IgD-negative memory B cell (primary cell): ENCODE results near the gene AMZ1. TPM values are rescaled to one million over a fixed set of nuclear protein-coding genes. Genes with fewer than 3 reads are reported as not detected.

Experiments
- H3K27ac Mint-ChIP-seq, 3 donors: one replicate each; pipeline ENCODE4 v1.8.0; 2020 to 2022; ENCODE audit warnings: mild to moderate bottlenecking in 3 of 3, mixed read lengths in 3 of 3, moderate library complexity in 1 of 3
- H3K27me3 Mint-ChIP-seq: one replicate; pipeline ENCODE4 v1.8.0; 2021; ENCODE audit warnings: mixed read lengths
- H3K36me3 Mint-ChIP-seq: one replicate; pipeline ENCODE4 v1.8.0; 2020; ENCODE audit warnings: mild to moderate bottlenecking, mixed read lengths
- H3K4me1 Mint-ChIP-seq, 3 donors: one replicate each; pipeline ENCODE4 v1.8.0; 2020 to 2022; ENCODE audit warnings: mixed read lengths in 3 of 3, mild to moderate bottlenecking in 1 of 3
- H3K4me3 Mint-ChIP-seq, 4 donors: one replicate each; pipeline ENCODE4 v1.8.0; 2020 to 2022; ENCODE audit warnings: mild to moderate bottlenecking in 4 of 4, mixed read lengths in 4 of 4, moderate library complexity in 3 of 4
- H3K9me3 Mint-ChIP-seq, 3 donors: one replicate each; pipeline ENCODE4 v1.8.0; 2020 to 2021; ENCODE audit warnings: mixed read lengths in 3 of 3, mild to moderate bottlenecking in 1 of 3
- polyA plus RNA-seq: library from polyadenylated mRNA; unstranded; fragments of 300-500 nt; fragmentation: Illumina TruSeq; gene quantifications from one replicate; pipeline ENCODE4 v1.2.3, GENCODE V29; 2021

AMZ1 gene
- polyA plus RNA-seq, 1 donor from 2014 or later = 1.9 TPM

DNA sequence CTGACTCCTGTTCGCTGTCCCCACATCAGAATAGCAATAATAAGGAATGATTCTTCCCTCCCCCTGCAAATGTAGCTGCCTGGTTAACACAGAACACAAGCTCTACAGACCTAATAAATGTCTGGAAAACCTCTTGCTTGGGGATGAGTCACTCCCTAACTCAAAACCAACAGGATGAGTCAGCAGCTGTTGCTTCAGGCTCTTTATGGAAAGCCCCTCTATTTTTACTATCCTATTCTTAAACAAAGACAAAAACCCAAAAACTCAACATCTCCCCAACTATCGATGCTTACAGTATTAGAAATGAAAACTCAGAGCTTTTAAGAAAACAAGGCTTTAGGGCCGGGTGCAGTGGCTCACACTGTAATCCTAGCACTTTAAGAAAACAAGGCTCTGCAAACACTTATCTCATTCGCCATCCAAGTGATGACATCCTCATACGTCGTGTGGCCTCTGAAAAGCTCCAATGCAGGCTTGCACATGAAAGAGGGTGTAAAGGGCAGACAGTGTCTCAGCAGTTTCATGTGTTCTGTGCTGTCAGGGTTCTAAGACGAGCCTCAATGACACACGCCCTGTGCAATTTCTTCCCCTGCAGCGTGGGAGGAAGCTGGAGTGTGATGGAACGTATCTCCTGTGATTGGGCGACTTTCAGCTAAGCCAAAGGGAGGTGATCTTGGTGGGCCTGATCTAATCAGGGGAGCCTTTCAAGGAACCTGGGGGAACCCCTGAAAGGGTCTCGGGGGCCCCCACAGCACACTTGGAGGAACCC lies 70.1 kb downstream of the AMZ1 start:
- Mint-ChIP-seq H3K36me3 (peaks cover 16% of the 10 kb centered on the region), H3K9me3 (peaks cover 0 to 4% (median 0%) of the 10 kb centered on the region in 3 donors), H3K27me3 (no peaks in the 10 kb centered on the region), H3K4me3 (no peak overlapping the region), H3K4me1 (peaks cover 23 to 31% (median 27%) of the 10 kb centered on the region in 3 donors), H3K27ac (peak overlapping the region in 1 of 3 donors; percentile 63)

DNA sequence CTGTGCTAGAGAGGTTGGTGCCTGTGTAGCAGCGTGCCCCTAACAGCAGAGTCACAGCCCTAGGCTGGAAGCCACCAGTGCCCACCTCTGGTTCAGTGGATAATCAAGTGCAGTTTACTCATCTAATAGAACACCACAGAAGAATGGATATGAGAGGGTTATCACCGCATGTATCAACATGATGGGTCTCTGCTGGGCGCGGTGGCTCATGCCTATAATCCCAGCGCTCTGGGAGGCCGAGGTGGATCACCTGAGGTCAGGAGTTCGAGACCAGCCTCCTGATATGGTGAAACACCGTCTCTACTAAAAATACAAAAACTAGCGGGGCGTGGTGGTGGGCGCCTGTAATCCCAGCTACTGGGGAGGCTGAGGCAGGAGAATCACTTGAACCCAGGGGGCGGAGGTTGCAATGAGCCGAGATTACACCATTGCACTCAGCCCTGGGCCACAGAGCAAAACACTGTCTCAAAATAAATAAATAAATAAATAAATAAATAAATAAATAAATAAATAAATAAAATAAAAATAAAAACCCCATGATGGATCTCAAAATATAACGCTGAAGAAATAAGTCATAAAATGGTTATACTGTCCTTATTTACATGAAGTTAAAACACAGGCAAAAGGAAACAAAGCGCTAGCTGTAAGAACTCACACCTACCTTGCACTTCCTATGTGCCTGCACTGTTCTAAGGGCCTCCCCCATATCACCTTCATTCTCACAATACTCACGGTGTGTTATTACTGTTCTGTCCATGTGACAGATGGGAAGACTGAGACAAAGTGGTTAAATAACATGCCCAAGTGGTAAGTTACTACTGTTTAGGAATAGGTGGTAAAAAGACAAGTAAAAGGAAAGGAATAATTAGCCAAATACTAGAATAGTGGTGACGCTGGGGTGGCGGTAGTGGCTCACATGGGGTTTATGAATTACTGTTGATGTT lies 70.9 kb downstream of the AMZ1 start:
- H3K36me3 Mint-ChIP-seq = peaks cover 16% of the 10 kb centered on the region
- peaks cover 0 to 4% (median 0%) of the 10 kb centered on the region in 3 donors for H3K9me3 Mint-ChIP-seq
- H3K4me1 Mint-ChIP-seq = peaks cover 23 to 31% (median 27%) of the 10 kb centered on the region in 3 donors
- no peaks in the 10 kb centered on the region for H3K27me3 Mint-ChIP-seq
- H3K27ac Mint-ChIP-seq = peak overlapping the region; percentile 3 to 63 (median 6)
- H3K4me3 Mint-ChIP-seq = no peak overlapping the region

DNA sequence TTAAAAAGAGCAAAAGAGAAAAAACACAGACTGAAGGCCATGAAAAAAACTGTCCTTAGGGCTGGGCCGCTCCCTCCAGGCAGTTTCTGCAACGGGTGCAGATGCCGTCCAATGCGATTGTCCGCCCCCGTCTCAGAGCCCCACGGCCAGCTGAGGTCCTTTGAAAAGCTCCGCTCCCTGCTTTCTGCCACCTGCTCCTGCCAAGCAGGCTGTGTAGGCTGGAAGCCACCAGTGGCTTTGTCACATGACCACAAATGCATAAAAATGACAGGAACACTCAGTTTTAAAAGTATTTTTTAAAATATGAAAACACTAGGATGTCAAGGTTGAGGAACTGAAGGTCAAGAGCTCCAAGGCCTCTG lies 71.7 kb downstream of the AMZ1 start:
- H3K27me3 Mint-ChIP-seq = no peaks in the 10 kb centered on the region
- H3K27ac Mint-ChIP-seq = no peak overlapping the region
- peaks cover 23 to 31% (median 27%) of the 10 kb centered on the region in 3 donors for H3K4me1 Mint-ChIP-seq
- H3K4me3 Mint-ChIP-seq = peak overlapping the region in 1 of 4 donors; percentile 16
- peaks cover 14% of the 10 kb centered on the region for H3K36me3 Mint-ChIP-seq
- H3K9me3 Mint-ChIP-seq = peaks cover 0 to 4% (median 0%) of the 10 kb centered on the region in 3 donors

DNA sequence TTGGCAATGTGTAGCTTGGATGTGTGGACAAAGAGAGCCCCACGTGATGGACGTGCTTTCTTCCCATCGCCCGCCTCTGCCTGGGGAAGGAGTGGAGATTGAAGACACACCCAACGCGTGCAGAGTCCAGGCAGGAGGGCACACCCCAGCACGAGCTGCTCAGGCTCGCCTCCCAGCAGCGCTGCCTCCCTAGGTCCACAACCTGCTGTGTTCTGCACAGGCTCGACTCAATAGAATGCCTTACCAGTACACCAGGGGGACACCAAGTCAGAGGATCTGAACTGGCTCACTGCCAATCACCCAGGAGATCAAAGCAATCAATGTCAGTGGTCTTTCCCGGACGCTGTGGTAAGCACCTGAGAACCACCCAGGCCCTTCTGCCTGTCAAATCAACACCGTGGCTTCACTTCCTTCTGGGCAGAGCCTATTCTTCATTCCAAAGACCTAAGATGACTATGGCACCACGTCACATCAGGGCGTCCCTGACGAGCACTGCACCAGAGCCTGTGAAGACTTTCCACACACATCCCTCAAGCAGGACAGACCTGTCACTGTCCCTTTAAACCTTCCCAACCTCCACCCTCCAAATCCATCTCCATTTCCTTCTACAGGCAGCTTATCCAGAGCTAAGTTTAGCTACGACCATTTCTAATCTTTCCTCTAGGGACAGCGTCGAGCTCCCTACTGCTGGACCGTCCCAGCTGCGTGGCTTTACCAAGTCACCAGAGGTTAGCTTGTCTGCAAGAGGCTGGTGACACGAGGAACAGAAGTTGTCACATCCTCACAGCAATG lies 72.3 kb downstream of the AMZ1 start:
- H3K27me3 Mint-ChIP-seq = no peaks in the 10 kb centered on the region
- H3K4me1 Mint-ChIP-seq = peaks cover 23 to 31% (median 27%) of the 10 kb centered on the region in 3 donors
- H3K9me3 Mint-ChIP-seq = peaks cover 0 to under 1% (median 0%) of the 10 kb centered on the region in 3 donors
- peak overlapping the region in 1 of 3 donors; percentile 46 for H3K27ac Mint-ChIP-seq
- H3K4me3 Mint-ChIP-seq = peak overlapping the region in 1 of 4 donors; percentile 64
- peaks cover 8% of the 10 kb centered on the region for H3K36me3 Mint-ChIP-seq

DNA sequence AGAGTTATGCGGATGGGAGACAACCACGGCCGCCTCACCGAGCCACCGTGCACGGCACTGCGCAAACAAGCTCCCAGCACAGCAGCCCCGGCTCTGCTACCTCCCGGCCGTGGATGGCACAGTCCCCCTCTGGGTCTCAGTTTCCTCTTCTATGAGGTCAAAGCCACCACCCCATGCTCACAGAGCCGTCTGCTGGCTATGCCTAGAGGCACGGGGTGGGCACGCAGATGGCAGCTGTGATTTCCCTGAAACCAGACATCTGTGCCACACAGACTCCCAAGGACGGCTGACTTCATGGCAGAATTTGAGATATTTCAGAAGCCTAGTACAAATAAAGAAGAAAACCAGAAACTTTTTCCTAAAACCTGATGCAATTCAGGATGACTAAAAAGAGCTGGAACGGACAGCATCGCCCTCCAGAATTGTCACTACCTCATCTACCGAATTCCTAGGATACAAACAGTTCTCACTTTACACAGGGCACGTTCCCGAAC lies 73.2 kb downstream of the AMZ1 start:
- no peak overlapping the region for H3K4me3 Mint-ChIP-seq
- no peak overlapping the region for H3K27ac Mint-ChIP-seq
- no peaks in the 10 kb centered on the region for H3K9me3 Mint-ChIP-seq
- peaks cover 23 to 29% (median 28%) of the 10 kb centered on the region in 3 donors for H3K4me1 Mint-ChIP-seq
- no peaks in the 10 kb centered on the region for H3K27me3 Mint-ChIP-seq
- H3K36me3 Mint-ChIP-seq = peaks cover 8% of the 10 kb centered on the region

DNA sequence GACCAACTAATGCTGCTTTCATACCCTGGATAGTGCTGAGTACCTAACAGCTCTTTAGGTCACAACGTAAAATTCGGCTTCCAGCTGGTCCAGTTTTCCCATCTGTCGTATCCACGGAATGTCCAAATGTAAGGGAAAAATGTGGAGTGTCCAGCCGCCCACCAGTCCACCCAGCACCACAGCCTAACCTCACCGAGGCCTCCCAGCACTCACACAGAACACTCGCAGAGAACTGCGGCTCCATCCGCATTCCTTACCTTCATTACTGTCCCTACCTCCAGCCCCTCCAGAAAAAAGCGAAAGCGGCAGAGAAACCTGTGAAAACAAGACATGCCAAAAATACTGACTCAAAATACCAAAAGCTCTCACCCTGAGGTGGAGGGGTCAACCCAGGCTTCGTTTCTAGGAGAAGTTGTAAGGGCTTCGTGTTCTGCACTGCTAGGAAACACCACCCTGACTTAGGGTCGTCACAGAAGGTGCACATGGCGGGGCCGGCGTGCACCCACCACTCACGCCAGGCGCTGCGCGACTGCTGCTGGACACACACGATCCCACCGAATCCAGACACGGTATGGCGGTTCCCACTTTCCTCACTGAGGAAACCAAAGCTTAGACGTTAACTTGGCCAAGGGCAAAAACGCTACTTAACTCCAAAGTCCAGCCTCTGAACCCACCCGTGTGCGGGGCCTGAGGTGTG lies 73.9 kb downstream of the AMZ1 start:
- Mint-ChIP-seq H3K4me1 (peaks cover 23 to 29% (median 27%) of the 10 kb centered on the region in 3 donors), H3K27me3 (no peaks in the 10 kb centered on the region), H3K27ac (peak overlapping the region in 1 of 3 donors; percentile 18), H3K4me3 (peak overlapping the region in 1 of 4 donors; percentile 65), H3K9me3 (no peaks in the 10 kb centered on the region), H3K36me3 (peaks cover 3% of the 10 kb centered on the region)

DNA sequence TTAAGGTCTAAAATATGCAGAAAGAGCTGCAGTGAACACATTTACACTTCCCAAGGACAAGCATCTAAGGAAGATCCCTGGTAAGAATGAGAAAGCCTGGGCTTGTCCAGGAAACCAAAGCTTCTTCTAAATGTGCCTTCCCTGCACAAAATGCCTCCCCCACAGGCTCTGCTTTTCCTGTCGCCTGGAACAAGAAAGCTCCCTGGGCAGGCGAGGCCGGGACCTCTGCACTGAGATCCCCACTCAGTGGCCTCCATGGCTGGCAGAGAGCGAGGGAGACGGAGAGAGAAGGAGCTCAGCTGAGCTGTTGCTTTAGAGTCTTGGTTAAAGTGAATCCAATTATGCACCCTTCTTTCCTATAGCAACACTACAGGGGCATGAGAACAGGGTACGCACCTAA lies 75.6 kb downstream of the AMZ1 start:
- Mint-ChIP-seq H3K36me3 (peaks cover 8% of the 10 kb centered on the region), H3K4me1 (peaks cover 15 to 21% (median 18%) of the 10 kb centered on the region in 3 donors), H3K27me3 (no peaks in the 10 kb centered on the region), H3K9me3 (no peaks in the 10 kb centered on the region), H3K4me3 (no peak overlapping the region), H3K27ac (no peak overlapping the region)

DNA sequence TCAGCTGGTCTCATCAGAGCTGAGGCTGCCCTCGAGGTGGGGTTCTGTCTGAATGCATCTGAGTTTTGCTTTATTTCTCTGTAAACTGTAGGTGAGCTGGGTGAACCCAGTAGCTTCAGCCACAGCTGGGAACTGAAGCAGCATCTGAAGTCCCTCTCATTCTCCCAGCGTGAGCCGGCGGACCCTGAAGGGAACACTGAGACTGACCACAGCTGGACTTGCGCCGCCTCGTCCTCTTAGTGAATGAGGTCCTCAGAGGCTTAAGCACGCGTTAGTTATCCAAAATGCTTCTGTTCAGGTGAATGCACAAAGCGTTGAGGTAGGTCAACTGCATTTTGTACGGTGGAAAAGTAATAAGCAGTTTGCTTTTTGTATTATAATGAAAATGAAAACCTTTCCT lies 76.6 kb downstream of the AMZ1 start:
- Mint-ChIP-seq H3K9me3 (no peaks in the 10 kb centered on the region), H3K27ac (no peak overlapping the region), H3K4me1 (peaks cover 8 to 21% (median 10%) of the 10 kb centered on the region in 3 donors), H3K36me3 (peaks cover 6% of the 10 kb centered on the region), H3K27me3 (no peaks in the 10 kb centered on the region), H3K4me3 (no peak overlapping the region)

Other genes with a start within 250 kb of the AMZ1 start
- not detected for gene GRIFIN, start 211.8 kb upstream of the AMZ1 start, polyA plus RNA-seq
- 1.7 TPM for gene LFNG, start 168.4 kb upstream of the AMZ1 start, polyA plus RNA-seq
- gene BRAT1, start 132.7 kb upstream of the AMZ1 start, polyA plus RNA-seq = 39.4 TPM
- 2.3 TPM for gene IQCE, start 129.2 kb upstream of the AMZ1 start, polyA plus RNA-seq
- 2.0 TPM for gene TTYH3, start 56.2 kb upstream of the AMZ1 start, polyA plus RNA-seq
- gene GNA12, start 156.1 kb downstream of the AMZ1 start, polyA plus RNA-seq = 16.4 TPM